NCI-H748 (cell line): ENCODE results near the gene NPTXR.

Experiments
- DNase-seq: peaks from one replicate; lab custom pipeline; 2025; ENCODE audit not compliant: unreplicated experiment; lab: John Stamatoyannopoulos, UW

Gene NPTXR

DNA sequence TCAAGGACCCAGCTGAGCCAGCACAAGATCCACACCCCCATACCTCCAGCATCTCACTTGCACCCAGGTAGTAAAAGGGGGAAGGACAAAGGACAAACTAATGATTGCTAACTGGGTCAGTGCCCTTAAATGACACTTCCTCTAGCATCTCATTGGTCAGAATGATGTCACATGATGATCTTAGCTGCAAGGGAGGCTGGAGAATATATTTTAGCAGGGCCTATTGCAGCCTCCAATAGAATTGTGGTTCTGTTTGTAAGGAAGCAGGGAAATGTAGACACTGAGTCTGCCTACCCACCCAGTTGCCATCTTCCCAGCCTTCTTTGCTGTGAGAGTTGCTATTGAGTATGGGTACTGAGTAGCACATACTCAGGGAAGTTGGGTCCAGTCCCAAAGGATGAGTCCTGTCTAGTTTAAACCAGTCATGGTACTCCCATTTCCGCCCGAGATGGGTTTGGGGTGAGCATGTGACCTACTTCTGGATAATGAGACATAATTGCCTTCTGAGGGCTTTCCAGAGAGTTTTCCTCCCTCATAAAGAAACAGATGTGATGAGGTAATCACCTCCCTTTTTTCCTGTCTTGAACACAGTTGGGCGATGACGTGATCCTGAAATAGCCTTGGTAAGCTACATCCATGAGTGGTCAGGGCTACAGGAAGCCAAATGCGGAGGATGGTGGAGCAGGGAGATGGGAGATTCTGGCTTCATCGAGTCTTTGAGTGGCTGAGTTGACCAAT is 44.4 kb downstream of the NPTXR start:
- peak; percentile 17 for DNase-seq

DNA sequence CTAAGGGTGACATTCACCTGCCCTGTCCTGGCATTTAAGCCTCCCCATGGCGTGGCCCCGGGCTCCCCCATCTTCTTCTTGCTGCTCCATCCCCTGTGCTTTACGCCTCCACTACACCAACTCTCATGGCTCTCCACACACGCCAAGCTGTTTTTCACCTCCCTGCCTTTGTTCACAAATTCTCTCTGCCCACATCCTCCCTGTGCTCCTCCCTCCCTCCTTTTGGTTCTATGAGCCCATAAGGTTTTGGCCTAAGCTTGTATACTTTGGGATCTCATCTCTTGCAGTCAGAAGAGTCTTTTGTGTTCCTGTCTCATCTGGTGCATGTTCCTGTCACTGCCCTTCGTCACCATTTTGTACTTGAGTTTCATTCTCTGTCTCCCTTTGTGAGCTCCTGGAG is 45.3 kb downstream of the NPTXR start:
- DNase-seq: no peak

DNA sequence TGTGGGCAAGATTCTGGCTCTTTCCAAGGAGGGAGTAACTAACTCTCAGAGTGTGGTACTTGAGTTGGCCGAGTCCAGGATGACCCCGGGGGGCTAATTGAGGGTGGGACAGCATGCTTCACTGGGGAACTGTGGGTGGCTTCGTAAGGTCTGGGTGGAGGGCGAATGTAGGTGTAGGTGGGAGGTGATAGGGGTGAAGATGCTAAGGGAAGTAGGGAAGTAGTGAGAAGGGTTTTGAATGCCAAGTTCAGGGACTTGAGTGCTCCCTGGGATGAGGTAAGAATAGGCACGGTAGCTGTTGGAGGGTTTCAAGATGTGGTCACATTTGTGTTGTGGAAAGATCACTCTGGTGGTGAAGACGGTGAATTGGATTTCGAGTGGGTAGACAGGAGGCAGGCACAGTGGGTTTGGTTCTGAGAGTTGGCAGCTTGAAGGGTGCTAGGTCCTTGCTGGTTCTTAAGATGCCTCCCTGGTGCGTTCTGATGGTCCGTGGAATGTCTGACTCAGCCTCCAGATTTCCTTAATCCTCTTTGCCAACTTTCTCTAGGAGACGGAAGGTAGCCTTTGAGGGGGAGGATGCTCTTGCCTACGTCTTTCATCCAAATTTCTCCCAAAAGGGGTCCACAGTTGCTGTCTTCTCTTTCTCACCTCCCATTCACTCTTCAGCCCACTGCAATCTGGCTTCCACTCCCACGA is 47.4 kb downstream of the NPTXR start:
- DNase-seq: no peak

DNA sequence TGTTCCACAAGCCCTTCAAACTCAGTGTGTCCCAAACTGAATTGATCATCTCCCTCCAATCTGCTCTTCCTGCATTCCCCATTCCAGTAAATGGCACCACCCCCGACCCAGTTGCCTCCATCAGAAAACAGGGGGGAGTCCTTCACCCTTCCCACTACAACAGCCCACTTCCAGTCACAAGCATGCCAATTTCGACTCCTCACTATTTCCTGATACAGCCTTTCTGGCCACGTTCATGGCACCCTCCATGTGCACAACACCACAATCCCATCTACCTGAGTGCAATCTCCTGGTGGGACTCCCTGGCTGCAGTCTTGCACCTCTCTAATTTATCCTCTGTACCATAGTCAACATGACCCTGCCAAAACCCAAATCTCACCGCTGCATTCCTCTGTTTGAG is 48.3 kb downstream of the NPTXR start:
- no peak for DNase-seq

DNA sequence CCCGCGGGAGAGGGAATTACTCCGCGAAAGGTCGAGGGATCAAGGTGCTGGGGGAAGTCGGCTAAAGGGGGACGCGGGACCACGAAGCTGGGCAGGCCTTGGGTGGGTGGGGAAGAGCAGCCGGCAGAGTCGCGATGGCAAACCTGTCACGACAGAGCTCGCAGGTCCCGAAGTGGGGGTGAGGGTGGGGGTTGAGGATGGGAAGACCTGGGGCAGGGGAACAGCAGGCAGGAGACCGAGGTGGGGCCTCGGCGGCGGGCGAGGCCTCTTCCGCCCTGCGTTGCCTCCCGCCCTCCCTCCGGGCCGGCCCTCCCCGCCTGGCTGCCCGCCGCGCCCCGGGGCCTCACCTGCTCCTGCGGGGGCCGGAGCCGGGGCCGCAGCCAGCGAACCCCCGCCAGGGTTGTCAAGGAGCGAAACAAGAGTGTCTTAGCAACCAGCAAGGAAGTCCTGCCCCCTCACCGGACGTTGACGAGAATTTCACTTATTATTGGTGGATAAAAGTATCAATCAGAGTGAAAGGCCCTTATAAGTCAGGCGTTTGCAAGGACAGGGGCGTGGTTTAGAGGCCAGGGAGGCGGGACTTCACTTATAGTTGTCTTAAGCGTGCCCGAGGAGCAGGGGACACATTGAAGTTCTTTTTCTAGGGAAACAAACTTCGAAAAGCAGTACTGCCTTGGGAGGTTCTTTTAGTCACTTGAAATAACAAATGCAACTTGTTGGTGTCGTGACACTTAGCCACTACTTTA is 49.9 kb downstream of the NPTXR start, which contains the start of gene DNAL4:
Gene DNAL4, minus strand, starts transcription at position 423 of the 746 bp plus-strand sequence. CDS start 11,412 bp downstream, outside the sequence.
- DNase-seq: peak; percentile 96

DNA sequence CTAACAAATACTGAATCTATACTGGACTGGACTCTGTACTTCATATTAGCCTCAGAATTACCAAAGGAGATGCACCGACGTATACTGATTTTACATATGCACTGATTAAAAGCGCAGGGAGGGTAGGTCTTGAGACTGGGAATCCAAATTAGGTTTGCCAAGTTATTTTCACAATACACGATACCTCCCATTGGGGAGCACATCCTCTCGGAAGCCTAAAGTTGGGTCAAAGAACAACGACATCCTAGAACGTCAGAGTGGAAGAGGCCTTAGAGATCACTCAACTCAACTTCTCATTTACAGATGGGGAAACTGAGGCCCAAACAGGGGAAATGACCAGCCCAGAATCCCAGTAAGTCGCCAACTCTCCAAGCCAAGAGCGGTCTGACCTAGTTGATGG is 50.5 kb downstream of the NPTXR start:
- no peak for DNase-seq

DNA sequence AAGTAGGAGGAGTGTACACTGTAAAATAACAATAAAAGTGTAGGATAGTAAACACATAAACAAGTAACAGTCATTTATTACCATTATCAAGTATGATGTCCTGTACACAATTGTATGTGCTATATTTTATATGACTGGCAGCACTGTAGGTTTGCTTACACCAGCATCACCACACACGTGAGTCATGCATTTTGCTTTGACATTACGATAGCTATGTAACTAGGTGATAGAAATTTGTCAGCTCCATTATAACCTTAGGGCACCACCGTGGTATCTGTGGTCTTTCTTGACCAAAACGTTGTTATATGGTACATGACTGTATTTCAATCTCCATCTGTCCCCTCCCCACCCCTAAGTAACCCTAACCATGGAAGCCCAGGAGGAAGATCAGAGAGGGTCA is 51.0 kb downstream of the NPTXR start:
- DNase-seq: no peak

DNA sequence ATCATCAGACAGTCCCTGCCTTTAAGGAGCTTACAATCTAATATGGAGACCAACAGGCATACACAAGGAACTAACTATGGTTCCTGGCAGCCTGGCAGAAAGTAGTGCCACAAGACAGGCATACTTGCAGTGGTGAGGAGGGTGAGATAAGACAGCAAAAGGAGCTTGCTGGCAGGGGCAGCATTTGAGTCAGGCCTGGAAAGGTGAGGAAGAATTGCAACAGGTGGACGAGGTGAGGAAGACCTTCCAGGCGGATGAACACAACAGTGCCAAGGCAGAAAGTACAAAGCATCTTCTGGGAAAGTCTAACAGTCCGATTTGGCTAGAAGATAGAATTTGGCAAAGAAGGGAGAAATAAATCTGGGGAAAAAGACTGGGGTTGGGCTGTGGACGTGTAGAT is 54.2 kb downstream of the NPTXR start:
- no peak for DNase-seq

DNA sequence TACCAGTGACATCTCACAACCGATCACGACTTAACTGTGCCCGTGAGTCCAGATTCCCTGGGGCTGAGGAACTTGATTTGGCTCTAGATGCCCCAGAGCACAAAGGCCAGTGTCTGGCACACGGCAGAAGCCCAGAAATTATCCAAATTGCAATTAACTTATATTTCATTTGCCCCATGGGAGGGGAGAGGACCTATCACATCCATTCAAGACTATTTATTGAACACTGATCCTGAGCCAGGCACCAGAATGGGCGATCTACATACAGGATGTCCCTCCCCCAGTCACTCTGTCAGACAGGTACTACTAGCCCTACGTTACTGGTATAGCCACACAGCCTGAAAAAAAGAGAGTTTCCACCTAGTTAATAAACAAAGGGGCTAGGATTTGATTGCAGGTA is 55.0 kb downstream of the NPTXR start:
- no peak for DNase-seq

DNA sequence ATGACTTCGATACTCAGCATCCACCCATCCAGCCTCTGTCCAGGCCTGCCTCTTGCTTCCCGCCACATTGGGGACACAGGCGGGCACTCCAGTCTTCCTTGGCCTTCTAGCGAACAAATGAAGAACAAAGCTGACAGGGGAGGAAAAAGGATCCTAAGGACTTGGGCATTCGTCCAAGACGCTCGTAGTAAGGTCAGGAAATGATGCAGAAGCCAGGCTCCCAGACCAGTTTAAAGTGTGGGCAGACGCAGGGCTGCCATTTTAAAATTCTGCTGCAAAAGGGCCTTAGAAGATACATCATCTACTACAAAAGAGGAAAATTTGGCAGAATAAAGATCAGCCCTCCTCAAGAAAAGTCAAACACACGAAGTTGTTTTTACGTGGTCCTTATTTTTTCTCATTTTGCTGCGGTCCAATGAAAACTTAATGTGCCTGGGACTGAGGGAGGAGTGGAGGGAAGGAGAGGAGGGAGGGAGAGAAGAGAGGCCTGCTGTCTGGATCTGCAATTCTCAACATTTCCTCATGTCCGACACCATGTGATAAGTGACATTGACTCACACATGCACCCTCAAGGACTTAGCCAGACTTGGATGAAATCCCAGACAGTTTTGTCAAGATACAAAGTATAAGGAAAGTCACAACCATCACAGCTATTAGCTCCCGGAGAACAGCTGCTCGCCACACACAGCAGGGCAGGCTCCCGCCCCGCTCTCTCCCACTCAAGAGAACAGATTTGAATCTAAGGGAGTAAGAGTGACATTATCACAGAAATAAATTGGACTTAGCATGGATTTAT is 55.6 kb downstream of the NPTXR start:
- DNase-seq: no peak

DNA sequence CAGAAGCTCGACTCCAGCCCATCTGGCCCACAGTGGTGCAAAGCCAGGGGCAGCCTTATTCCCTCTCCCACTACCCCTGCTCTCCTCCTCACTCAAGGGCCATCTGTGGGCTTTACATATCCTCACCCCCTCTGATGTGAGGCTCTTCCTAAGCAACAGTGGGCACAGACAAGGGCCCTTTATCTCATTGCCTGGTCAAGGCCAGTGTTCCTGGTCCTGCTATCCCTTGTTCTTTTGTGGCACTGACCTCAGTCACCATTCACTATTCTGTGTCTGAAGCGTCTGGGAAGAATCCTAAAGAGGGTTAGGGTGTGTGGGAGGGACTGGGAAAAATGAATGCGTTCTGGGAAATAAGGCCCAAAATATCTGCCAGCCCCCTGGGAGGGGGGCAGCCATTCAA is 57.2 kb downstream of the NPTXR start:
- DNase-seq: no peak

DNA sequence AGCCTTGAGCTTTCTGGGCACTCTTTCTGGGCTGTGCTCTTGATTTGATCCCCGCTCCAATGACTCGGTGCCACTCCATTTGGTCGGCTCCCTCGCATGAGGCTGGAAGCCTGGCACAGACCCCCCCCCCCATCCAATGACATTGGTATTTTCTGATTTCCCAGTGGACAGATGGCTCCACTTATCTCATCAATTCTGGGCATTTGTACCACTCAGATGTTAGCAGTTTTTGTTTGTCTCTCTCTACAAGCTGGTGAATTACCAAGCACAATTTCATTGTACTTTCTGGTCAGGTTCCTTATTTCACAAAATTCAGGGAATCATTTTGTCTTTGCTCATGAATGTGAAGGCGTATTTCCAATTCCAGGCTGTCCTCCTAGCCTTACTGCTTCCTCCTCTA is 59.0 kb downstream of the NPTXR start:
- DNase-seq: no peak

DNA sequence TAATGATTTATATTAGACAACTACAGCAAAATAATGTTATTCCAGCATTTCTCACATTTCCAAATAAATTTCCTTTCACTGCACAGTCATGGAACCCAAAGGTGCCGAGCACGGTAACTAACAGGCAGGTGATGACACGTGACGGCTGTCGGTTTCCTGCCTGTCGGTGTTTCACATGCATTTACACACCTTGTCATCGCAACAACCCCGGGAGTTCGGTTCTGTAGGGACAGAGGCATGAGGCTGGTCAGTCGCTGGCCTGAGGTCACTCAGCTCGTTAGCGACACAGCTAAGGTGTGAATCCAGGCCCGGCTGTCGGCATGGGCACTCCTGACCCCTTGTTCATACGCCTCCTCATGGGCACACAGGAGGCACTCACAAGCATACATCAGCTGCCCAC is 59.8 kb downstream of the NPTXR start:
- DNase-seq: no peak

DNA sequence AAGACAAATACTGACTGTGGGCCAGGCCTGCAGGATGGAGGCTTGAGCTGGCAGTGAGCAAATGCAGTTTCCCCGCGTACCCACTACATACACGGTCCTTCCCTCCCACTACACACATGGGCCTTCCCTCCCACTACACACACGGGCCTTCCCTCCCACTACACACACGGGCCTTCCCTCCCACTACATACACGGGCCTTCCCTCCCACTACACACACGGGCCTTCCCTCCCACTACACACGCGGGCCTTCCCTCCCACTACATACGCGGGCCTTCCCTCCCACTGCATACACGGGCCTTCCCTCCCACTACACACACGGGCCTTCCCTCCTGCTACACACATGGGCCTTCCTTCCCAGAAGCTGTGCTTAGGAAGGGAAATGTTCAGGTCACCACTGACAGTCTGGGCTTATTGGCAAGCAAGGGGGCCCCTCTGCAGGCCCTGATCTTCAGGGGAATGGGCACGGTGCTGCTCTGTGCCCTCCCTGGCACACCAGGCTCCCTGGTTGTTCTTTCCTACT is 60.7 kb downstream of the NPTXR start:
- no peak for DNase-seq

DNA sequence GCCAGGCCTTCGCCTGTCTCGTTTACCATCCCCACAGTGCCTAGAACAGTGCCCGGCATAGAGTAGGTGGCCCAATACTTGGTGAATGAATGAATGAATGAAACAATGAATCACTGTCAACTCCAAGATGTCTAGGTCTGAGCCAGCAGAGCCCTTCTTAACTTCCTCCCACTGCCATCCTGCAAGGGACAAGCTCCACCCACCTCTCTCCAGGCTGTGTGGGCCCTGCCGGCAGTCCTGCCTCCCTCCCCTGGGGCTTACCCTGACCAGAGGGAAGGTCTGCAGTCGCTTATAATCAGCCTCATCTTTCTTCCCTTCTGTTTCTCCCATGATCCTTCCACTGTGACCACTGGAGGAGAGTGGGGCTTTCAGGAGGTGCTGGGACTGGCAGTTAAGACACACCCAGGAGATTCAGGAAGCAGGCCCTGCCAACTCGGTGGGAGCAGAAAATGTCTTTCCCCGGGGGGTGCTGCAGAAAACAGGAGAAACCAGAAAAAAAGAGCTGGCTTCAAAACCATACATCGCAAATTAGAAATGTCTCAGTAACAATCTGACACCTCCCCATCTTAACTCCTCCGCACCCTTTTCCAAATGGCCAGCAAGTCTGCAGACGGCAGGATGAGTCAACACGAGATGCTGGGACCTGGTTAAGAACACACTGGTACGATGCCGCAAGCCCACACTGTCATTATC is 61.3 kb downstream of the NPTXR start:
- DNase-seq: no peak

DNA sequence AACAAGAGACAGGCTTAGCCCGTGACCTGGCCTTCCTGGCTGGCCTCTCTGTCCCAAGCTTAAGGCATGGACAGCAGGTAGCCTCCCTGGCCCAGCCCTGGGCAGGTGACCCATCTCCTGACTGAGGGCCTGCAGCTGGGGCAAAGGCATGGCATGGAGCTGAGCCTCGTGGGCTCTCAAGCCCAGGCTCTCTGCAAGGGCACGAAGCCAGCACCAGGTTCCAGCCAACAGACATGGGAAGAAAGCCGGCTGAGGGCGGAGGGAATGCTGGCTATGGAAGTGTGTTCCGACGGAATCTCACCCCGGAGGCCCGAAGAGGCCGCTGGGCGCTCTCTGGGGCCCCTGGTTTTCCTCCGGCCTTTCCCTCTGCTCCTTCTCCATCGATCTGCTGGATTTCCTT is 62.8 kb downstream of the NPTXR start:
- DNase-seq: no peak

DNA sequence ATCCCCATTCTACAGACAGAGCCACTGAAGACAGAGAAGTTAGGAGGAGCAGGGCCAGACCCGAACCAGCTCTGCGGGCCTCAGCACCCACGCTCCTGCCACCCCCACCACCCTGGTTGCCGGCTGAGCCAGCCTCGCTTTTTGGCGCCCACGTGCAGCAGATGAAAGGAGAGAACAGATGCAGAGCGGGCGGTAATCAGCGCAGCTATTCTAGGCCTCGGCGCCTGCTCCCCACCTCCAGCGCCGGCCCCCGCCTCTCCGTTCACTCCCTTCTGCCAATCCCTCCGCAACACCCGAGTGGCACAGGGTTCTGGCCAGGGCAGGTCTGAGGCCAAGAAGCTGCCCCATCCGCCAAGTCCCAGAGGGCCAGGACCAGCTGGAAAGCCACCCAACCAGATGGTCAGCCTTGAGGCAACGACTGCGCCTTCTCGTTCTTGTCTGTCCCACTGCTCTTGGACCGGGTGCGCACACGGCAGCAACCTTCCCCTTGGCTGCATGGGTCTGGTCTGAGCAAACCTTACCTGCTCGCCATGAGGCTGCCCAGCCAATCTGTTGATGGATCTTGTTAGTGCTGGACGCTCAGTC is 66.6 kb downstream of the NPTXR start:
- DNase-seq: no peak

DNA sequence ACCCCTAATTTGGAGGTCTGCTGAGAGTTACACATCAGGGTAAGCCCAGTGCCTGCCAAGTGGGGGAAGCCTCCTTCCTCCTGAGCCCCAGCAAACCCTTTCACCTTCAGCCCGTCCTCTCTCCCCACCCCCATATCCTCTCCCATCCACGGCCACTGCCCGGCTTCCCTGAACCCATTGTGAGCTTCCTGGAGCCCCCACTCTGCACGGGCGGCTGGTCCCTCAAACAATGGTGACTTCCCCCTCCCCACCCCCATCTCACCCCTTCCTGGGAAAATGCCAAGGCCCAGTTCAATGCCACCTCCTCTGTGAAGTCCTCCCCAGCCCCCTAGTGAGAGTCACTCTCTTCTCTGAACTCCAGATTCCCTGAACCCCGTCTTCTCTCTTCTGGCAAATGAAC is 67.7 kb downstream of the NPTXR start:
- DNase-seq: no peak

DNA sequence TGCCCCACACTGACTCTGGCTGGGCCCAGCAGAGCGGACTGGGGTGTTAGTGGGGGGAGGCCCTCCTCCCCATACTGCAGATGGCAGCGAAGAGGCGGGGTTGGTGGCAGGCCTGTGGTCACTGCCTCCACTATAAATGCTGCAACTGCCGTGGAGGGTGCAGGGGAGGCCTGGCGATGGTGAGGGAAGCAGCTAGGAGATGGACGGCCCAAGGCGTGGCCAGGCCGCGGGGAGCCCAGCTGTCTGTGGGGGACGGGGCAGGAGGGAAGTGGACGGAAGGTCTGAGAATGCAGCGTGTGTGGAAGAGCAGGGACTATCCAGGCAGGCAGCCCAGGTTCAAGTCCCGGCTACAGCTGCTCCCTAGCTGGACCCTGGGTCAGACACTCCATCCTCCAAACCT is 68.2 kb downstream of the NPTXR start:
- DNase-seq: no peak
